H4 (cell line): ENCODE results near the gene POLR3K. TPM values are rescaled to one million over a fixed set of nuclear protein-coding genes. Genes with fewer than 3 reads are reported as not detected.

Experiments
- DNase-seq: peaks from one replicate; pipeline ENCODE4 v3.0.0-alpha.2; 2015; ENCODE audit warnings: low spot score
- total RNA-seq: library from RNA; depleted of rRNA; stranded (reverse); fragments of >200 nt; shearing (Covaris generic); gene quantifications from 2 replicates; pipeline ENCODE4 v1.2.3, GENCODE V29; 2014

Gene POLR3K
- total RNA-seq, 1 experiment from 2014 or later: 12.5 TPM

- no peak for DNase-seq
Observed at GRCh38 chr16:78444-79150, 25.2 kb upstream of the POLR3K start.

GRCh38 chr16:77807-78443 is 24.5 kb upstream of the POLR3K start, which contains the start of gene MPG:
TSS of gene MPG (plus strand) at chr16:78225. CDS start at chr16:78310, 85 bp downstream.
- peak; percentile 74 for DNase-seq

GRCh38 chr16:77273-77806 is 23.9 kb upstream of the POLR3K start:
- peak; percentile 33 for DNase-seq

- DNase-seq: peak; percentile 91
Observed at GRCh38 chr16:76535-77272, 23.3 kb upstream of the POLR3K start.

- peak; percentile 91 for DNase-seq
Observed at GRCh38 chr16:75580-76501, 22.4 kb upstream of the POLR3K start.

GRCh38 chr16:74747-75334 is 21.4 kb upstream of the POLR3K start:
- DNase-seq: no peak

GRCh38 chr16:74051-74746 is 20.8 kb upstream of the POLR3K start:
- no peak for DNase-seq

GRCh38 chr16:72561-73548 is 19.4 kb upstream of the POLR3K start, which contains the start of gene RHBDF1:
TSS of gene RHBDF1 (minus strand) at chr16:72631. CDS start at chr16:65015, 7,616 bp downstream.
- no peak for DNase-seq

GRCh38 chr16:71540-72401 is 18.4 kb upstream of the POLR3K start:
- peak; percentile 77 for DNase-seq

- DNase-seq: no peak
Observed at GRCh38 chr16:71210-71539, 17.8 kb upstream of the POLR3K start.

- DNase-seq: no peak
Observed at GRCh38 chr16:69181-69580, 15.8 kb upstream of the POLR3K start.

GRCh38 chr16:67884-68789 is 14.7 kb upstream of the POLR3K start:
- DNase-seq: no peak

GRCh38 chr16:67183-67791 is 13.9 kb upstream of the POLR3K start:
- DNase-seq: no peak

- no peak for DNase-seq
Observed at GRCh38 chr16:66309-67182, 13.1 kb upstream of the POLR3K start.

GRCh38 chr16:65745-66144 is 12.3 kb upstream of the POLR3K start:
- peak; percentile 65 for DNase-seq

GRCh38 chr16:64914-65255 is 11.5 kb upstream of the POLR3K start:
- DNase-seq: no peak
